HEK293 (cell line): ENCODE measurements around the gene ATP10A.

Experiments used
- CTCF ChIA-PET: fragments of 350-600 bp; formaldehyde crosslinking; extraction: SDS; loops from one replicate; lab custom pipeline; 2021; ENCODE audit warnings: antibody characterized with exemption; lab: Yijun Ruan, JAX
- POLR2A ChIA-PET: fragments of 300-600 bp; formaldehyde crosslinking; extraction: SDS; loops from one replicate; lab custom pipeline; 2020; ENCODE audit warnings: antibody characterized with exemption, inconsistent platforms; lab: Yijun Ruan, JAX
- H3K27ac ChIP-seq: fragments of 200-500 bp; sonication (Bioruptor generic); 2 replicates; pipeline ENCODE4 v1.5.1; 2014; ENCODE audit warnings: low read depth, low read length, control low read depth, inconsistent platforms; ENCODE audit errors: extremely low read depth
- H3K36me3 ChIP-seq, 2 experiments: fragments of 200-500 bp in 1 of 2; sonication (Bioruptor generic) in 1 of 2; 1 replicate in 1 of 2; 2 replicates in 1 of 2; pipeline ENCODE4 v1.5.1; 2014 to 2017; ENCODE audit warnings: inconsistent platforms in 2 of 2, low read length in 2 of 2; ENCODE audit not compliant: control insufficient read depth in 2 of 2, insufficient read depth in 1 of 2
- H3K4me1 ChIP-seq: fragments of 200-500 bp; sonication (Bioruptor generic); 2 replicates; pipeline ENCODE4 v1.5.1; 2014; ENCODE audit warnings: mild to moderate bottlenecking, low read length, inconsistent platforms; ENCODE audit not compliant: control insufficient read depth, insufficient read depth
- H3K4me3 ChIP-seq: 2 replicates; pipeline ENCODE4 v1.5.1; 2011; ENCODE audit warnings: low read depth, mild to moderate bottlenecking, control low read depth, low read length, moderate library complexity
- H3K9me3 ChIP-seq: fragments of 200-500 bp; sonication (Bioruptor generic); 2 replicates; pipeline ENCODE4 v1.5.1; 2014; ENCODE audit warnings: low read depth, low read length, inconsistent platforms; ENCODE audit not compliant: control insufficient read depth, insufficient read depth
- AEBP2 ChIP-seq: fragments of 450-650 bp; formaldehyde crosslinking; IDR thresholded peaks from 2 replicates; pipeline ENCODE4 v1.5.1; 2016; ENCODE audit warnings: missing biosample characterization, missing genetic modification characterization, borderline replicate concordance
- BCL11B ChIP-seq: fragments of 450-650 bp; formaldehyde crosslinking; IDR thresholded peaks from 2 replicates; pipeline ENCODE4 v1.5.1; 2016; ENCODE audit warnings: low read depth, missing biosample characterization, missing genetic modification characterization
- BCL6B ChIP-seq: fragments of 450-650 bp; formaldehyde crosslinking; IDR thresholded peaks from 2 replicates; pipeline ENCODE4 v1.5.1; 2017; ENCODE audit warnings: missing biosample characterization, missing genetic modification characterization
- ELK4 ChIP-seq: IDR thresholded peaks from 2 replicates; pipeline ENCODE4 v1.6.1; 2011; ENCODE audit warnings: mild to moderate bottlenecking, low read depth, low read length, borderline replicate concordance
- HIC1 ChIP-seq: fragments of 450-650 bp; formaldehyde crosslinking; IDR thresholded peaks from 2 replicates; pipeline ENCODE4 v1.5.1; 2016; ENCODE audit warnings: missing biosample characterization, missing genetic modification characterization
- IKZF3 ChIP-seq: fragments of 450-650 bp; IDR thresholded peaks from 2 replicates; pipeline ENCODE4 v1.5.0; 2018; ENCODE audit warnings: missing biosample characterization, mild to moderate bottlenecking, missing genetic modification characterization, moderate library complexity
- ZBTB17 ChIP-seq: fragments of 450-650 bp; formaldehyde crosslinking; IDR thresholded peaks from 2 replicates; pipeline ENCODE4 v1.5.1; 2016; ENCODE audit warnings: missing biosample characterization, missing genetic modification characterization
- ZBTB20 ChIP-seq: fragments of 450-650 bp; formaldehyde crosslinking; IDR thresholded peaks from 2 replicates; pipeline ENCODE4 v1.5.1; 2016; ENCODE audit warnings: missing biosample characterization, missing genetic modification characterization
- ZNF140 ChIP-seq: fragments of 450-650 bp; formaldehyde crosslinking; IDR thresholded peaks from 2 replicates; pipeline ENCODE4 v1.5.1; 2016; ENCODE audit warnings: missing biosample characterization, missing genetic modification characterization
- ZNF354C ChIP-seq: fragments of 450-650 bp; formaldehyde crosslinking; IDR thresholded peaks from 2 replicates; pipeline ENCODE4 v1.5.1; 2016; ENCODE audit warnings: missing biosample characterization, missing genetic modification characterization, low read depth, borderline replicate concordance
- ZNF426 ChIP-seq: fragments of 450-650 bp; formaldehyde crosslinking; IDR thresholded peaks from 2 replicates; pipeline ENCODE4 v1.5.1; 2017; ENCODE audit warnings: missing biosample characterization, missing genetic modification characterization, mild to moderate bottlenecking, inconsistent platforms, moderate library complexity
- ZNF449 ChIP-seq: fragments of 450-650 bp; formaldehyde crosslinking; IDR thresholded peaks from 2 replicates; pipeline ENCODE4 v1.5.1; 2017; ENCODE audit warnings: missing biosample characterization, mild to moderate bottlenecking, missing genetic modification characterization, moderate library complexity
- ZNF48 ChIP-seq: fragments of 450-650 bp; formaldehyde crosslinking; IDR thresholded peaks from 2 replicates; pipeline ENCODE4 v1.5.1; 2016; ENCODE audit warnings: missing biosample characterization, missing genetic modification characterization
- ZNF501 ChIP-seq: fragments of 450-650 bp; formaldehyde crosslinking; IDR thresholded peaks from 2 replicates; pipeline ENCODE4 v1.5.1; 2016; ENCODE audit warnings: missing biosample characterization, missing genetic modification characterization
- ZNF549 ChIP-seq: fragments of 450-650 bp; IDR thresholded peaks from 2 replicates; pipeline ENCODE4 v1.5.1; 2018; ENCODE audit warnings: missing biosample characterization, missing genetic modification characterization, mild to moderate bottlenecking, inconsistent platforms, moderate library complexity
- ZNF561 ChIP-seq: fragments of 450-650 bp; IDR thresholded peaks from 2 replicates; pipeline ENCODE4 v1.5.1; 2018; ENCODE audit warnings: missing biosample characterization, missing genetic modification characterization, borderline replicate concordance
- ZNF623 ChIP-seq: fragments of 450-650 bp; formaldehyde crosslinking; IDR thresholded peaks from 2 replicates; pipeline ENCODE4 v1.5.1; 2016; ENCODE audit warnings: missing biosample characterization, missing genetic modification characterization
- ZNF624 ChIP-seq: fragments of 450-650 bp; formaldehyde crosslinking; IDR thresholded peaks from 2 replicates; pipeline ENCODE4 v1.5.1; 2017; ENCODE audit warnings: missing biosample characterization, missing genetic modification characterization
- ZNF639 ChIP-seq: fragments of 450-650 bp; formaldehyde crosslinking; IDR thresholded peaks from 2 replicates; pipeline ENCODE4 v1.5.1; 2016; ENCODE audit warnings: missing biosample characterization, missing genetic modification characterization
- ZSCAN23 ChIP-seq: fragments of 450-650 bp; formaldehyde crosslinking; IDR thresholded peaks from 2 replicates; pipeline ENCODE4 v1.5.1; 2016; ENCODE audit warnings: missing biosample characterization, missing genetic modification characterization

The ATP10A gene

GRCh38 chr15:25803036-25803435 lies 60.1 kb downstream of the ATP10A start:
- ChIA-PET POLR2A (no interaction called here), CTCF (no interaction called here)
- Histone ChIP-seq H3K27ac (no peak overlapping the region), H3K4me1 (no peaks in the 10 kb centered on the region), H3K36me3 (no peaks in the 10 kb centered on the region), H3K4me3 (no peak overlapping the region), H3K9me3 (no peaks in the 10 kb centered on the region)
- TF ChIP-seq ZNF449 (tag by site-specific recombination) = no peak
- TF ChIP-seq ZSCAN23 (tag by site-specific recombination) = no peak
- no peak for TF ChIP-seq BCL6B (tag by site-specific recombination)
- TF ChIP-seq ZNF549 (tag by site-specific recombination) = no peak
- TF ChIP-seq ZBTB20 (tag by site-specific recombination) = no peak
- TF ChIP-seq ELK4 = no peak
- TF ChIP-seq ZNF501 = no peak
- no peak for TF ChIP-seq ZNF354C (tag by site-specific recombination)
- no peak for TF ChIP-seq AEBP2
- TF ChIP-seq ZNF624 (tag by site-specific recombination) = no peak
- TF ChIP-seq ZBTB17 (tag by site-specific recombination) = no peak
- no peak for TF ChIP-seq ZNF48 (tag by site-specific recombination)
- no peak for TF ChIP-seq ZNF561 (tag by site-specific recombination)
- TF ChIP-seq IKZF3 = no peak
- no peak for TF ChIP-seq BCL11B (tag by site-specific recombination)
- TF ChIP-seq ZNF426 (tag by site-specific recombination) = no peak
- TF ChIP-seq ZNF639 (tag by site-specific recombination) = no peak
- no peak for TF ChIP-seq HIC1
- no peak for TF ChIP-seq ZNF623
- no peak for TF ChIP-seq ZNF140
